ENCODE data around the gene C1orf35. TPM values are rescaled to one million over a fixed set of nuclear protein-coding genes. Genes with fewer than 3 reads are reported as not detected.
A peak's percentile ranks its signal among the peaks of the same experiment; 100 is the strongest.

The C1orf35 gene
- total and polyA plus RNA-seq, 2 of the 8 experiments (the other 6 are each of a cell fraction or from before 2014, with no cell fraction given) = 18.6 to 19.9 TPM

DNA sequence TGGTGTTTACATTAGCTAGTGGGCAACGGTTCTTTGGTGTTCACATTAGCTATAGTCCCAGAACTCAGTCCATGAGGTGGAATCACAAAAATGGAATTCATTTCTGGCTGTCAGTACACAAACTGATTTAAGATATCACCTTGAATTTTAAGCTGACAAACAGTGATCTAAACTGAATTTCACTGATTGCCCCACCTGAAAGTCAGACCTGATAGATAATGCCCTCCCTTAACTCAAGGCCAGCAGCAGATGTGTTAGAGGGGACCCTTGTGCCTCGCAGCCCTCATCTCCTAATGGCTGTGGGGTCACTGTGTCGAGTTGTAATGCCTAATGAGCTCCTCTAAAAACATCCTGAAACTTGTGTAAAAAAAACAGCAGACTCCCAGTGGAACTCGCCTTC is 12.0 kb downstream of the C1orf35 start:
- no peak overlapping the region for H3K18ac ChIP-seq (ENCODE audit: extremely low read depth, low read length)
- CTCF ChIA-PET (ENCODE audit: partially characterized antibody) = interaction anchor here (0.6 to 2.9 kb wide), 7 partner anchors 10 to 381 kb away, joined by 3 to 14 read pairs (median 4); no protein-coding TSS in a partner anchor

More for the DNA sequence above, 12.0 kb downstream of the C1orf35 start:
- H2BK120ac ChIP-seq (replicated peaks; ENCODE audit: low read depth, low read length) = no peak overlapping the region
- DNase-seq (ENCODE audit: low read depth in 1 of 2, low spot score in 2 of 2) (no peak), FAIRE-seq (no peak)
- no peak overlapping the region for H2BK15ac ChIP-seq (ENCODE audit: low read length)
- H3K79me1 ChIP-seq (ENCODE audit: low read depth, low read length) = peaks cover 50% of the 10 kb centered on the region
- H3K4me1 ChIP-seq (replicated peaks in 1 of 4; ENCODE audit: control insufficient read depth in 3 of 4, insufficient read depth in 4 of 4, low read length in 3 of 4) = peaks cover 0 to 3% (median 0%) of the 10 kb centered on the region in 4 experiments; a peak in 3 of 7 replicates
- H3K14ac ChIP-seq (ENCODE audit: insufficient read length) = no peak overlapping the region
- TF ChIP-seq POLR2A (IDR thresholded peaks at IDR 0.05; ENCODE audit: control extremely low read depth in 1 of 2, low read depth in 2 of 2, low read length in 2 of 2) (peak in 1 of 2 experiments; percentile 34; a peak in 1 of 3 replicates), PHF8 (conservative IDR thresholded peaks at IDR 0.05; ENCODE audit: low read depth, low read length) (no peak)
- peaks cover 78 to 100% of the 10 kb centered on the region in 2 experiments for H3K79me2 ChIP-seq (ENCODE audit: control insufficient read depth in 1 of 2, insufficient read depth in 2 of 2, low read length in 2 of 2)
- no peak overlapping the region for H3K4me2 ChIP-seq (ENCODE audit: insufficient read depth in 1 of 2, low read depth in 2 of 2, low read length in 2 of 2)
- peaks cover 3 to 5% of the 10 kb centered on the region in 2 experiments; a peak in 3 of 4 replicates for H3K9me3 ChIP-seq (ENCODE audit: insufficient read depth in 2 of 2, low read depth in 1 of 2, low read length in 1 of 2)
- no peak overlapping the region for H3K4ac ChIP-seq (replicated peaks; ENCODE audit: insufficient read length, low read depth, low read length)
- no peaks in the 10 kb centered on the region for H3K23me2 ChIP-seq (ENCODE audit: low read depth, low read length)
- POLR2A ChIA-PET (ENCODE audit: partially characterized antibody) = interaction anchor here (1.3 to 7.1 kb wide), 2 partner anchors 9 kb away, joined by 5 to 53 read pairs; partner anchors contain the start of gene ARF1
- H3K27me3 ChIP-seq (replicated peaks in 1 of 4; ENCODE audit: control insufficient read depth in 3 of 4, extremely low read depth in 1 of 4, insufficient read depth in 3 of 4, low read length in 3 of 4) = no peaks in the 10 kb centered on the region
- peaks cover 52 to 73% of the 10 kb centered on the region in 2 experiments for H4K20me1 ChIP-seq (replicated peaks in 1 of 2; ENCODE audit: control insufficient read depth in 1 of 2, insufficient read depth in 2 of 2, low read length in 2 of 2)
- H2AK5ac ChIP-seq (ENCODE audit: low read depth, low read length) = no peak overlapping the region
- no peak overlapping the region for H2BK12ac ChIP-seq (ENCODE audit: low read depth, low read length)
- H3K36me3 ChIP-seq (ENCODE audit: control insufficient read depth in 2 of 4, insufficient read depth in 4 of 4, low read length in 3 of 4) = no peaks in the 10 kb centered on the region
- H2BK5ac ChIP-seq (ENCODE audit: low read depth, low read length) = no peak overlapping the region
- no peak overlapping the region for H3K27ac ChIP-seq (ENCODE audit: low read depth, low read length)
- 94% methylated on average over 4 of the region's 4 CpGs; no CpG with 5 or more reads in 1 of the 2 experiments for WGBS, 2 experiments (ENCODE audit: extremely low coverage in 1 of 2, insufficient coverage in 1 of 2, insufficient read length in 1 of 2, insufficient replicate concordance in 2 of 2, low coverage in 1 of 2, low lambda C conversion rate in 2 of 2, missing lambda C conversion rate in 1 of 2)
- no peak overlapping the region for H3K9ac ChIP-seq (replicated peaks in 1 of 4; ENCODE audit: extremely low read depth in 1 of 4, low read depth in 3 of 4, low read length in 3 of 4)
- H4K91ac ChIP-seq (replicated peaks; ENCODE audit: insufficient read length, low read length) = no peak overlapping the region
- no peak overlapping the region for H3K23ac ChIP-seq (ENCODE audit: insufficient read length)
- H3K4me3 ChIP-seq (ENCODE audit: extremely low read depth in 1 of 4, insufficient read depth in 2 of 4, low read depth in 3 of 4, low read length in 4 of 4) = no peak overlapping the region
- no peak overlapping the region for H2BK20ac ChIP-seq (ENCODE audit: low read length)
- H4K8ac ChIP-seq (ENCODE audit: extremely low read depth, insufficient read depth, low read length) = no peak overlapping the region
- no peak overlapping the region for H2AFZ ChIP-seq (ENCODE audit: low read length)
- no peak overlapping the region for H4K5ac ChIP-seq (ENCODE audit: insufficient read length, low read depth, low read length)
- no peak overlapping the region for H3K56ac ChIP-seq (replicated peaks; ENCODE audit: insufficient read length, low read depth, low read length)
